SJCRH30 (cell line): ENCODE results near the gene NOVA2. TPM values are rescaled to one million over a fixed set of nuclear protein-coding genes. Genes with fewer than 3 reads are reported as not detected.

Experiments used
- DNase-seq, 2 experiments: peaks; one replicate each; pipeline ENCODE4 v3.0.0-alpha.2; 2015 to 2020
- H3K27ac ChIP-seq: fragments of 250-450 bp; sonication (Bioruptor Pico); 2 replicates; pipeline ENCODE4 v1.5.1; 2020; ENCODE audit warnings: mild to moderate bottlenecking, moderate library complexity
- H3K27me3 ChIP-seq: fragments of 250-450 bp; sonication (Bioruptor Pico); 2 replicates; pipeline ENCODE4 v1.5.1; 2020; ENCODE audit warnings: mild to moderate bottlenecking, moderate library complexity
- H3K36me3 ChIP-seq: fragments of 250-450 bp; sonication (Bioruptor Pico); 2 replicates; pipeline ENCODE4 v1.5.1; 2020; ENCODE audit warnings: mild to moderate bottlenecking, moderate library complexity
- H3K4me1 ChIP-seq: fragments of 250-450 bp; sonication (Bioruptor Pico); 2 replicates; pipeline ENCODE4 v1.5.1; 2020; ENCODE audit warnings: mild to moderate bottlenecking, moderate library complexity
- H3K4me3 ChIP-seq: fragments of 250-450 bp; sonication (Bioruptor Pico); 2 replicates; pipeline ENCODE4 v1.5.1; 2020; ENCODE audit warnings: mild to moderate bottlenecking, moderate library complexity
- H3K9me3 ChIP-seq: fragments of 250-450 bp; sonication (Bioruptor Pico); replicated peaks from 2 replicates; pipeline ENCODE4 v1.5.1; 2020; ENCODE audit warnings: mild to moderate bottlenecking, moderate library complexity
- total RNA-seq: library from RNA; depleted of rRNA; stranded (reverse); fragments of >200 nt; shearing (Covaris generic); gene quantifications from 2 replicates; pipeline ENCODE4 v1.2.3, GENCODE V29; 2014

Gene NOVA2
- total RNA-seq, 1 experiment from 2014 or later, result 0.02 TPM

DNA sequence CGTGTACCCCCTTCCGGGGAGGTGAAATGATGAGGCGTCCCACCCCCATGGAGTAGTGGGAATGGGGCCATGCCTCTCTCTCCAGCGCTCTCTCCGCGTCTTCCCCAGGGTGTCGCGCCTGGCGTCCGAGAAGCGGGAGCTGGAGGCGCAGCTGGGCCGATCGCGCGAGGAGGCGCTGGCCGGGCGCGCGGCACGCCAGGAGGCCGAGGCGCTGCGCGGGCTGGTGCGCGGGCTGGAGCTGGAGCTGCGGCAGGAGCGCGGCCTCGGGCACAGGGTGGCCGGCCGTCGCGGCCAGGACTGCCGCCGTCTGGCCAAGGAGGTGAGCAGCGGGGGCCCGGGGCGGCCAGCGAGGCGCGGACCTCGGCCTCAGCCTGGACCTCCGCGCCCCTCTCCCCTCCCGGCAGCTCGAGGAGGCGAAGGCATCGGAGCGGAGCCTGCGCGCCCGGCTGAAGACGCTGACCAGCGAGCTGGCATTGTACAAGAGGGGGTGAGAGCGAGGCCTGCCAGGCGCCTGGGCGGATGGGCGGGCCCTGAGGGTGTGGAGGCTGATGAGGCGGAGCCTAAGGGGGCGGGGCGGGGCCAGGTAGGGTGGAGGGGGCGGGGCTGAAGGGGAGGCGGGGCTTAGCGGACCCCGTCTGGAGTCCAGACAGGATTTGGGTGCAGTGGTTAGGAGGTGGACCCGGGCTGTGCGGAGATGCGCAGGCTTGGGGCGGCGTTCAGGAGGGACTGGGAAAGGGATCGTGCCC lies 41.4 kb upstream of the NOVA2 start:
- no peak for DNase-seq
- no peaks in the 10 kb centered on the region for H3K9me3 ChIP-seq
- no peaks in the 10 kb centered on the region for H3K27me3 ChIP-seq
- no peak overlapping the region for H3K27ac ChIP-seq
- H3K4me3 ChIP-seq, result no peak overlapping the region
- no peaks in the 10 kb centered on the region for H3K36me3 ChIP-seq
- no peaks in the 10 kb centered on the region for H3K4me1 ChIP-seq

GRCh38 chr19:46014534-46014933 lies 40.9 kb upstream of the NOVA2 start:
- Histone ChIP-seq H3K4me1 (no peaks in the 10 kb centered on the region), H3K27ac (no peak overlapping the region), H3K27me3 (no peaks in the 10 kb centered on the region), H3K4me3 (no peak overlapping the region), H3K36me3 (no peaks in the 10 kb centered on the region), H3K9me3 (no peaks in the 10 kb centered on the region)
- no peak for DNase-seq

GRCh38 chr19:46009530-46010510 lies 36.2 kb upstream of the NOVA2 start:
- Histone ChIP-seq H3K9me3 (no peaks in the 10 kb centered on the region), H3K27me3 (no peaks in the 10 kb centered on the region), H3K4me3 (no peak overlapping the region), H3K27ac (no peak overlapping the region), H3K4me1 (no peaks in the 10 kb centered on the region), H3K36me3 (no peaks in the 10 kb centered on the region)
- peak; percentile 55 to 86 for DNase-seq

- no peak overlapping the region for H3K4me3 ChIP-seq
Observed at GRCh38 chr19:46006411-46006810, 32.7 kb upstream of the NOVA2 start.

DNA sequence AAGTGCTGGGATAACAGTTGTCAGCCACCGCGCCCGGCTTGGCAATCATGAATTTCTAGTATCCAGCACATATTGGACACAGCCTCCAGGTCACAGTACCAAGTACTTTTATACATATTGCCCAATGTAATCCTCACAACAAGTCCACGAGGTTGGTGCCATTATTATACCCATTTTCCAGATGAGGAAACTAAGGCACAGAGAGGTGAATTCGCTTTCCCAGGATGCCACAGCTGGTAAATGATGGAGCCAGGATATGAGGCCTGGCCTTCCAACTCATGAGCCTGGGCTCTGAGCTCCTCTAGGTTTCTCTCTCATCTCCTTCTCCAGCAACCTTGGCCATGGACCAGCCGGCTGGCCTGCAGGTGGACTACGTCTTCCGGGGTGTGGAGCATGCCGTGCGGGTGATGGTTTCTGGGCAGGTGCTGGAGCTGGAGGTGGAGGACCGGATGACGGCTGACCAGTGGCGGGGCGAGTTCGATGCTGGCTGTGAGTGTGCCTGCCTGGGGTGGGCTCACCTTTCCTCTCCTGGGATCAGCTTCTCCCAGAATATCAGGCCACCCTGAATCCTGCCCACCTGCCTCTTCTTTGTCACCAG lies 29.1 kb upstream of the NOVA2 start:
- no peak overlapping the region for H3K4me3 ChIP-seq
- H3K27ac ChIP-seq, result no peak overlapping the region
- no peaks in the 10 kb centered on the region for H3K27me3 ChIP-seq
- H3K4me1 ChIP-seq, result no peaks in the 10 kb centered on the region
- H3K9me3 ChIP-seq, result no peaks in the 10 kb centered on the region
- DNase-seq, result no peak
- H3K36me3 ChIP-seq, result no peaks in the 10 kb centered on the region

More at GRCh38 chr19:46006411-46006810, 32.7 kb upstream of the NOVA2 start:
- H3K9me3 ChIP-seq, result no peaks in the 10 kb centered on the region
- H3K27ac ChIP-seq, result no peak overlapping the region
- H3K36me3 ChIP-seq, result no peaks in the 10 kb centered on the region
- no peaks in the 10 kb centered on the region for H3K4me1 ChIP-seq
- no peak for DNase-seq
- no peaks in the 10 kb centered on the region for H3K27me3 ChIP-seq

DNA sequence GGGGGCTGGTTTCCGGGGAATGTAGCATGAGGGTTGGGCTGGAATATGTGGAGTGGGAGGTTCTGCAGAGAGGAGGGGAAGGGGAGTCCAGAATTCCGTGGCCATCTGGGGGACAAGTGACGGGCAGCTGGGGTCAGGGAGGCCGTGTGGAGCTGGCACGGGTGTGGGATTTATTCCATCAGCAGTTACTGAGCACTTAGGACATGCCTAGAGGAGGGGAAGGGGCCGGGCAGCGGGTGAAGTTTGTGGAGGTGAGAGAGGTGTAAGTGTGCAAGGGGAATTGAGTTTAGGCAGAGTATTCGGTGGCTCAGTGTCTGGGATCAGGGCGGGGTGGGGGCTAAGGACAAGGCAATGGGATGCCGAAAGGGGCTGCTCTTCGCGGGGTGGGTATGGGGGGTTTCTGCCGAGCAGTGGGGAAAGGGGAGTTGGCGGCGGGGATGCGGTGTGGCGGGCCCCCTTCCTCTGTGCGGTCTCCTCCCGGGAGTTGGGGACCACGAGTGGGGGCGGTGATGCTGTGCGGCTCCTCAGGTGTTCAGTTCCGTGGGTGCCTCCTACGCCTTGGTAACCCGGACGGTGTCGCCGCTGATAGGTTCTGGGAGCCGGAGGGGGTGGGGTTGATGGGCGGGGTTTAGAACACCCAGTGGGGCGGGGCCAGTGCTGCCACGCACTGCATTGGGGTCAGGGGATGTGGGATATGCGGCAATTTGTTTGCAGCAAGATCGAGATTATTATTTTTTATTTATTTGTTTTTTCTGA lies 27.0 kb upstream of the NOVA2 start:
- no peak overlapping the region for H3K27ac ChIP-seq
- H3K4me3 ChIP-seq, result no peak overlapping the region
- no peaks in the 10 kb centered on the region for H3K9me3 ChIP-seq
- H3K4me1 ChIP-seq, result no peaks in the 10 kb centered on the region
- no peaks in the 10 kb centered on the region for H3K27me3 ChIP-seq
- no peak for DNase-seq
- H3K36me3 ChIP-seq, result no peaks in the 10 kb centered on the region

DNA sequence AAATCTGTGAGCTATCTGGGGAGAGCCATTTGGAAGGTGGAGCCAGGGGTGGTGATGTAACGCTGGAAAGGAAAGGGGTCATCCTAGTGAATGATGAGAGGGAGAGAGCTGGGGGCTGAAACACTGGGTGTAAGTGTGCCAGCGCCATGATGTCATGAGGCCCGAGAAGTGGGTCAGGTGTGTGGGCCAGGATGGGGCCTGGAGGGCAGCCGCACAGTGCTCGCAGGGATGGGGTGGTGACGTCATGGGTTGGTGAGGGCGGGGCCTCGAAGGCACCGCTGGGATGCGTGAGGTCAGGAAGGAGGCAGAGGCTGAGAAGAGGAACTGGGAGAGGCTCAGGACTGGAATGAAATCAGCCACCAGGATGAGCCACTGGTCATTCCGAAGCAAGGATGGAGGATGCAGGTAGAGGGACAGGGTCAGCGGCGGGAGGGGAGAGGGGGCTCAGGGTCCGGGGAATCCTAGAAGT lies 26.0 kb upstream of the NOVA2 start:
- Histone ChIP-seq H3K9me3 (no peaks in the 10 kb centered on the region), H3K27me3 (no peaks in the 10 kb centered on the region), H3K4me1 (no peaks in the 10 kb centered on the region), H3K4me3 (no peak overlapping the region), H3K36me3 (no peaks in the 10 kb centered on the region), H3K27ac (no peak overlapping the region)
- DNase-seq, result no peak

DNA sequence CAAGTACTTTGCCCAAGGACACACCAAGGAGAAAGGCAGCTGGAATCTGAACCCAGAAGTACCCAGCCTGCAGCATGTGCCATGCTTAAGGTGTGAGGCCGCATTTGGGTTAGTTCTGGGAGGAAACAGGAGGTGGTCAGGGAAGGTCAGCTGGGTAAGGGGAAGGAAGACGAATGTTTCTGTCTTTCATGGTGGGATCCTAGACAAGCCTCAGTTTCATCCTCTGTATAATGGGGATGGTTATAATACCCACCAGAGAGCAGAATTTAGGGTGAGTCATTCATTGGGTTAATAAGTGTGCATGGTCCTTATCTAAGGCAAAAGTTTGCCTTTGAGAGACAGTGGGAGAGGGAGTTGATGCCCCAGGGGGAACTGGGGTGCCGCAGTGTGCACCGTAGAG lies 25.2 kb upstream of the NOVA2 start:
- Histone ChIP-seq H3K4me1 (no peaks in the 10 kb centered on the region), H3K27ac (no peak overlapping the region), H3K36me3 (no peaks in the 10 kb centered on the region), H3K9me3 (no peaks in the 10 kb centered on the region), H3K27me3 (no peaks in the 10 kb centered on the region), H3K4me3 (no peak overlapping the region)
- DNase-seq, result no peak

GRCh38 chr19:45996933-45997332 lies 23.3 kb upstream of the NOVA2 start:
- no peak for DNase-seq
- Histone ChIP-seq H3K4me1 (no peaks in the 10 kb centered on the region), H3K27me3 (no peaks in the 10 kb centered on the region)

DNA sequence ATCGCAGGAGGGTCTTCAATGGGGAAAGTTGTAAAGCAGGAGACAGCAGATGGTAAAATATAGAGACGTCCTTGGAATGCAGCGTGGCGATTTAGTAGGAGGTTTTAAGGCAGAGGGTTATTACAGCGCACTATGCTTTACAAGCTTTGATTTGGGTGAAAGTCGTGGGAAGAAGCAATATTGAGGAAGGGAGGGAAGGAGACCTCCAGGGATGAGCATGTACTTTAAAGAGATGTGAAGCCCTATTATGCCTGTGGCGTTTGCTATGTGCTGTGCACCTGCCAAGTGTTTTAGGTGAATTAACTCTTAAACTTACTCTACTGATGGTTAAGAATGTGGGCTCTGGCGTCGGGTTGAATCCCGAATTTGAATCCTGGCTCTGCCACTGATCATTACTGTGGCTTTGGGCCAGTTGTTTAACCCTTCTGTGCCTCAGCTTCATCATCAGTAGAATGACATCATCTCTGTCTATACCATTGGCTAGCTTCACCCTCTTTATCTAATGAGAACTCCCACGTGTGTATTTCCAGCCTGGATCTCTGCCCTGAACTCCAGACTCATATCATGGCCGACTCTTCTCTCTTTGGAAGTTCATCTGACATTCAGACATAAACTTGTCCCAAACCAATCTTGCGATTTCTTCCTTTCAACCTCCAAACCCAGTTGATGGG lies 22.2 kb upstream of the NOVA2 start:
- no peaks in the 10 kb centered on the region for H3K9me3 ChIP-seq
- H3K27ac ChIP-seq, result no peak overlapping the region
- no peak for DNase-seq
- H3K4me1 ChIP-seq, result no peaks in the 10 kb centered on the region
- H3K36me3 ChIP-seq, result no peaks in the 10 kb centered on the region
- H3K4me3 ChIP-seq, result peak overlapping the region; percentile 85
- H3K27me3 ChIP-seq, result no peaks in the 10 kb centered on the region

More at GRCh38 chr19:45996933-45997332, 23.3 kb upstream of the NOVA2 start:
- no peak overlapping the region for H3K27ac ChIP-seq
- H3K36me3 ChIP-seq, result no peaks in the 10 kb centered on the region
- no peaks in the 10 kb centered on the region for H3K9me3 ChIP-seq
- H3K4me3 ChIP-seq, result no peak overlapping the region

GRCh38 chr19:45994998-45995714 lies 21.5 kb upstream of the NOVA2 start, which contains the start of gene CCDC61:
CCDC61 (plus strand) TSS chr19:45995467; CDS start chr19:46003019, 7,552 bp downstream.
- Histone ChIP-seq H3K9me3 (no peaks in the 10 kb centered on the region), H3K27me3 (no peaks in the 10 kb centered on the region), H3K4me1 (no peaks in the 10 kb centered on the region), H3K4me3 (peak within 1 kb of the TSS; percentile 85), H3K36me3 (no peaks in the 10 kb centered on the region), H3K27ac (no peak within 1 kb of the TSS)
- DNase-seq, result peak; percentile 97 to 100

DNA sequence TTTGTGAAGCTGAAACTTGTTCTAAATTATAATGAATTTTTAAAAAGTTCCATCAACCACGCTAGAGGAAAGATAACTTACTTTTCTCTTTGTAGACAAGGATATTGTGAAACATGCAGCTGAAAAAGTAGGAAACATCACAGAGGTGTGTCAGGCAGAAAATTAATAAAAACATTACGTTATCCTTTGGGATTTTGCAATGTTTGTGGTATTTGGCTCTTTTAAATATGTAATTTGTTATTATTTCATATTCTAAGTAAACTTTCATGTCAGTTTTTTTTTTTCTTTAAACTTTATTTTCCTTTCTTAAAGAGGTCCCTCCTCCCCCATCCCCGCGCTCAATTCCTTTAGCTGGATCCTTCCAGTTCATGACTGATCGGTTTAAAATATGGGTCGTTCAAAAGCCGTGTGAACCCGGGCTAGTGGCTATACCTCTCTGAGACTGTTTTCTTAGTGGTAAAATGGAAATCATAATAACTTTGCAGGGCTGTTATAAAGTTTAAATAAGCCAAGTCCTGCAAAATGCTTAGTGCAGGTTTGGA lies 20.9 kb upstream of the NOVA2 start:
- H3K27ac ChIP-seq, result no peak overlapping the region
- no peak for DNase-seq

GRCh38 chr19:45990113-45990728 lies 16.6 kb upstream of the NOVA2 start:
- Histone ChIP-seq H3K27me3 (no peaks in the 10 kb centered on the region), H3K27ac (no peak overlapping the region), H3K4me1 (no peaks in the 10 kb centered on the region)

More for the DNA sequence above, 20.9 kb upstream of the NOVA2 start:
- Histone ChIP-seq H3K4me3 (peak overlapping the region; percentile 56), H3K4me1 (no peaks in the 10 kb centered on the region), H3K9me3 (no peaks in the 10 kb centered on the region), H3K27me3 (no peaks in the 10 kb centered on the region), H3K36me3 (no peaks in the 10 kb centered on the region)

More at GRCh38 chr19:45990113-45990728, 16.6 kb upstream of the NOVA2 start:
- DNase-seq, result no peak
- Histone ChIP-seq H3K36me3 (no peaks in the 10 kb centered on the region), H3K9me3 (no peaks in the 10 kb centered on the region), H3K4me3 (no peak overlapping the region)
